Activated gamma-delta T cell (primary cell): ENCODE data around the gene CAST.

Source experiments
- DNase-seq: peaks from one replicate; lab custom pipeline; 2025; lab: John Stamatoyannopoulos, UW

Gene CAST

GRCh38 chr5:96818125-96818788 is 156.1 kb downstream of the CAST start:
- no peak for DNase-seq

GRCh38 chr5:96819806-96820205 is 157.6 kb downstream of the CAST start:
- DNase-seq: no peak

DNA sequence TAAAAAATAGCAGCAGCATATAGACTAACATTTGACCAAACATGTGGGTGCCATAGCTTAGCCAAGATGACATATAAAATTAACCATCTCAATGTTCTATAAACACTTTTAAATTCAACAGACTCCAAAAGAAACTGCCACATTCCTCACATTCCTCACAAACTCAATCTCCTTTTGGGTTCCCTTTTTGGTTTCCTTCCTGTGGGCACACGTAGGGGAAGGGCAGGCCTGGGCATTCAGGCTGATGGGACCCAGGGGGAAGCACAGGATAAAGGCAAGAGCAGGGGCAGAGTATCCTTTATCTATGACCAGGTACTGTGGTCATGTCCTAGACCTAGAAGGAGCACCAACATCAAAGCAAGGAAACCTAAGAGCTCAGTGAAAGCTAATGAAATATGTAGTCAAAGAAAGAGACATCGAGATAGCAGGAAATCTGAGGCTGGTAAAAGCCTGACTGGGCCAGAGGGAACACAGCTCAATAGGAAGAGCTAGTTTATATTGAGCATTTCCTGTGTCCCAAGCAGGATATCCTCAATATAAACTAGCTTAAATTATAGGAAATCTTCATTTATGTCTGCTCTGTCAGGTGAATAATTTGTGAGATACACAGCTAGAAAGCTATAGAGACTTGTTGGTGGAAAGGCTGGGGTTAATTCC is 159.2 kb downstream of the CAST start:
- DNase-seq: no peak

- no peak for DNase-seq
These were observed 160.7 kb downstream of the CAST start for GRCh38 chr5:96822686-96823459.

- DNase-seq: no peak
These were observed 161.8 kb downstream of the CAST start for GRCh38 chr5:96823900-96824380.
